GM18520 (cell line): Measurements from ENCODE around the gene ADM5.
"Not testable (repeated sequence)": the region's sequence is repeated elsewhere in the genome, so short reads cannot be mapped to it uniquely, and the experiment has no call there.

ENCODE experiments used
- ATAC-seq: cut with Tn5 transposase; IDR thresholded peaks from one replicate; pipeline ENCODE4 v1.9.1; 2021; ENCODE audit not compliant: unreplicated experiment

The ADM5 gene

DNA sequence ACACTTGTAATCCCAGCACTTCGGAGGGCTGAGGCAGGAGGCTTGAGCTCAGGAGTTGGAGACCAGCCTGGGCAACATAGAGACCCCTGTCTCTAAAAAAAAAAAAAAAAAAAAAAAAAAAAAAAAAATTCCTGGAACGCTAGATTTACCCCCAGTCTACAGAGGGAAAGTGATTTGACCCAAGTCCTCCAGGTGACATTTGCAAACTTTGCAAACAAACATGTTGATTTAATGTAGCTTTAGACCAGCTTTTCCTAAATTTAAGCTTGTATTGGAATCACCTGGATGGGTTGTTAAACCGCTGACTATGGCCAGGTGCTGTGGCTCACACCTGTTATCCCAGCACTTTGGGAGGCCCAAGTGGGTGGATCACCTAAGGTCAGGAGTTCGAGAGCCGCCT lies 10.0 kb downstream of the ADM5 start:
- ATAC-seq, result no peak

DNA sequence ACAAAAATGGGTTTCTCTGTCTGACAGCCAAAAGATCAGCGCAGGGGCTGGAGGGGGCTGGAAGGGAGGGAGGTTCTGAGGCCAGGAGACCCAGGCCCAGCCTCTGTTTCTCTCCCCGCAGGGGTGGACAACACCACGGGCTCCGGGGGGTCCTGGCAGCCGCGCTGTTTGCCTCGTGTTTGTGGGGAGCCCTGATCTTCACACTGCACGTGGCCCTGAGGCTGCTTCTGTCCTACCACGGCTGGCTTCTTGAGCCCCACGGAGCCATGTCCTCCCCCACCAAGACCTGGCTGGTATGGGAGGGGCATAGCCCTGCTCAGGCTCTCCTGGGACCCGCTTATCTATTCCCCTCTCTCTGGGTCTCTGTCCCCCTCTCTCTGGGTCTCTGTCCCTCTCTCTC lies 11.2 kb downstream of the ADM5 start:
- ATAC-seq, result no peak

DNA sequence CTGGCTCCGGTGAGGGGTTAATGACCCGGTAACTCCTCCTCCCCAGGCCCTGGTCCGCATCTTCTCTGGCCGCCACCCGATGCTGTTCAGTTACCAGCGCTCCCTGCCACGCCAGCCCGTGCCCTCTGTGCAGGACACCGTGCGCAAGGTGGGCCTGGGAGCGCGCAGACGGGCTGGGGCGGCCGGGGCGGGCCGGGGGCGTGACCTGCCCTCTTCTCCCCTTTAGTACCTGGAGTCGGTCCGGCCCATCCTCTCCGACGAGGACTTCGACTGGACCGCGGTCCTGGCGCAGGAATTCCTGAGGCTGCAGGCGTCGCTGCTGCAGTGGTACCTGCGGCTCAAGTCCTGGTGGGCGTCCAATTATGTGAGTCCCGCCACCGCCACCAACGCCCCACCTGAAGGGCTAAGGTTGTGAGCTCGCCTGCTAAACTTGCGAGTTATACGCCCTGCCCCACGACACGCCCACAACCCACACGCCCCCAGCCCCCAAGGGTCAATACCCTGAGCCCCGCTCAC lies 11.9 kb downstream of the ADM5 start:
- ATAC-seq, result no peak

DNA sequence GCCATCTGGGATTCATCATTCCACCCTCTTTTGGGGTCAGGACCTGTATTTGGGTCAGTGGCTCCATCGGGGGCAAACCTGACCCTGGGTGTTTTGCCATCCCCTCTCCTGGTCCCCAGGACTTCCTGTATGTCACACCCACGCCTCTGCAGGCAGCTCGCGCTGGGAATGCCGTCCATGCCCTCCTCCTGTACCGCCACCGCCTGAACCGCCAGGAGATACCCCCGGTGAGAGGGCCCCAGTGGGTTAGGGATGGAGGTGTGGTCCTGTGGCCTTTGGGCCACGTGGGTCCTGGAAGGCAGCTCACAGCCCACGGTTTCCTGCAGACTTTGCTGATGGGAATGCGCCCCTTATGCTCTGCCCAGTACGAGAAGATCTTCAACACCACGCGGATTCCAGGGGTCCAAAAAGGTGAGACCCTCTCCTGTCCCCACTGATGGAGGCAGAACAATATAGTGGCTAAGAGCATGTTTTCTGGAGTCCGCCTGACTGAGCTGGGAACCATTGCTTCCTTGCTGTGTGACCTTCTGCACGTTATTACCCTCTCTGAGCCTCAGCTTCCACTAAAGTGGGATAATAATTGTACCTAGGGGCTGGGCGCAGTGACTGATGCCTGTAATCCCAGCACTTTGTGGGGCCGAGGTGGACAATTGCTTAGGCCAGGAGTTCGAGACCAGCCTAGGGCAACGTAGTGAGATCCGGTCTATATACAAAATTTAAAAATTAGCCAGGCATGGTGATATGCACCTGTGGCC lies 15.7 kb downstream of the ADM5 start:
- no peak for ATAC-seq

DNA sequence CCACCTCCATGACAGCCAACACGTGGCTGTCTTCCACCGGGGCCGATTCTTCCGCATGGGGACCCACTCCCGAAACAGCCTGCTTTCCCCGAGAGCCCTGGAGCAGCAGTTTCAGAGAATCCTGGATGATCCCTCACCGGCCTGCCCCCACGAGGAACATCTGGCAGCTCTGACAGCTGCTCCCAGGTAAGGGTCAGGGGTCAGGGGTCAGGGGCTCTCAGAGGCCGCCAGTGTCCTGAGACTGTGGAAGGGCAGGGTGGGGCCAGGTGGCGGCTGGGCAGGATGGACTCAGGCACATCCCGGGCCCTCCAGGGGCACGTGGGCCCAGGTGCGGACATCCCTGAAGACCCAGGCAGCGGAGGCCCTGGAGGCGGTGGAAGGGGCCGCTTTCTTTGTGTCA lies 16.5 kb downstream of the ADM5 start:
- ATAC-seq, result no peak

DNA sequence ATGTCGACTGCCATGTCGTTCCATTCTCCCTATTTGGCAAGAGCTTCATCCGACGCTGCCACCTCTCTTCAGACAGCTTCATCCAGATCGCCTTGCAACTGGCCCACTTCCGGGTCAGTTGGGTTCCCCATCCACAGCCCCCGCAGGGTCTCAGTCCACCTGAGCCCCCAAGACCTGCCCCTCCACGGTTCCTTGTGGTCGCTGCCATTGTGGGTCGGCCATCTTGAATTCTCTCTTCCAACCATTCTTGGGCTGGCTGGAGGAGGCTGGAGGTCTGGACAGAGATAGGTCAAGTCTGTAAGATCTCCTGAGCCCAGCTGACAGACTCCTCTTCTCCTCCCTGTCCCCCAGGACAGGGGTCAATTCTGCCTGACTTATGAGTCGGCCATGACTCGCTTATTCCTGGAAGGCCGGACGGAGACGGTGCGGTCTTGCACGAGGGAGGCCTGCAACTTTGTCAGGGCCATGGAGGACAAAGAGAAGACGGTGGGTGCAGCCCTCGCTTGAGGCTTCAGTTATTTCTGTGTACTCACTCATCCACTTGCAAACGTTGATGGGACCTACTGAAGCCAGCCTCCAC lies 21.1 kb downstream of the ADM5 start:
- no peak for ATAC-seq

DNA sequence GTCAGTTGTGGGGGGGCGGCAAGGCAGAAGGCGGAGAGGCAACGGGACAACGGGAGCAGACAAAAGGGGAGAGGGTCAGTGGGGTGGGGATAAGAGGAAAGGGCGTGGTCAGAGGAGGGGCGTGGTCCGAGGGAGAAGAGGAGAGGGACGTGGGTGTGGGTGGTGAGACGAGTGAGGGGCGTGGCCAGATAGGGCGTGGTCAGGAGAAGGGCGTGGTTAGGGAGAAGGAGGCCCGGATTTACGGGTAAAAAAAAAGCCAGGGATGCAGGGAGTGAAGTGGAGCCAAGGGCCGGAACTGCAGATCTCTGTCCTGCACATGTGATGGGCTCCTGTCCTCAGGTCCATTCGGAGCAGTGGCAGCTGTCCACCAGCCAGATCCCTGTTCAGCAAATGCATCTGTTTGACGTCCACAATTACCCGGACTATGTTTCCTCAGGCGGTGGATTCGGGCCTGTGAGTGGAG lies 23.0 kb downstream of the ADM5 start:
- no peak for ATAC-seq

DNA sequence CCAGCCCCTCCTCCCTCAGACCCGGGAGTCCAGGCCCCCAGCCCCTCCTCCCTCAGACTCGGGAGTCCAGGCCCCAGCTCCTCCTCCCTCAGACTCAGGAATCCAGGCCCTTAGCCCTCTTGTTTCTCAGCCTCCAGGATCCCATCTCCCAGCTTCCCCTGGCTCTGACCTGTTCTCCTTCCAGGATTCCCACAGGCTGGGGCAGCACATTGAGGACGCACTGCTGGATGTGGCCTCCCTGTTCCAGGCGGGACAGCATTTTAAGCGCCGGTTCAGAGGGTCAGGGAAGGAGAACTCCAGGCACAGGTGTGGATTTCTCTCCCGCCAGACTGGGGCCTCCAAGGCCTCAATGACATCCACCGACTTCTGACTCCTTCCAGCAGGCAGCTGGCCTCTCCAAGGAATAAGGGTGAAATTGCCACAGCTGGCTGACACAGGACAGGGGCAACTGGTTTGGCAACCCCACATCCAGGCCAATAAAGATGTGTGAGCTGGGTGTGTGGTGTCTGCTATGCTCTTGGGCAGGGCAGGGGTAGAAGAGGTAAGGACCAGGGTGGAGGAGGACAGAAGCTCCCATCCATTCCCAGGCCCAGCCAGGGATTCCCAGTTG lies 23.9 kb downstream of the ADM5 start:
- ATAC-seq, result no peak

DNA sequence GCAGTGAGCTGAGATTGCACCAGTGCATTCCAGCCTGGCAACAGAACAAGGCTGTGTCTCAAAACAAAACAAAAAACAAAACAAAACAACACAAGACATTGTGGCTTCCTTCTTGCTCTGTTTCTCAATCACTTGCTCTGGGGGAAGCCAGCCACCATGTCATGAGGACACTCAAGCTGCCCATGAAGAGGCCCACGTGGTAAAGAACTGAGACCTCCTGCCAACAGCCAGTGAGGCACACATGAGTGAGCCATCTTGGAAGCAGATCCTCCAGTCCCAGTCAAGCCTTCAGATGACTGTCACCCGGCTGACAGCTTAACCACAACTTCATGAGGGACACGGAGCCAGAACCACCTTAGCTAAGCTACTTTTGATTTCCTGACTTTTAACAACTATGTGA lies 26.8 kb downstream of the ADM5 start:
- no peak for ATAC-seq

DNA sequence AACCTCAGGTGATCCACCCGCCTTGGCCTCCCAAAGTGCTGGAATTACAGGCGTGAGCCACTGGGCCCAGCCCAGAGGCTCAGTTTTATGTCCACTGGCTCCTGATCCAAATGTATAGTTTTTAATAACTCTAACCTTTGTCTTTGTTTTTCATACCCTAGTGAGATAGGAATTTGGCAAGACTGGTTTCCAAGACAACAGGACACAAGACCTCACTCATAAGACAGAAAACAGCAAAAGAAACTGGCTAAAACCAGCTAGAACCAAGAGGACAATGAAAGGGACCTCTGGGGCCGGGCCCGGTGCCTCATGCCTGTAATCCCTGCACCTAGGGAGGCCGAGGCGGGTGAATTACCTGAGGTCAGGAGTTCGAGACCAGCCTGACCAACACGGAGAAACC lies 29.1 kb downstream of the ADM5 start:
- ATAC-seq, result no peak

DNA sequence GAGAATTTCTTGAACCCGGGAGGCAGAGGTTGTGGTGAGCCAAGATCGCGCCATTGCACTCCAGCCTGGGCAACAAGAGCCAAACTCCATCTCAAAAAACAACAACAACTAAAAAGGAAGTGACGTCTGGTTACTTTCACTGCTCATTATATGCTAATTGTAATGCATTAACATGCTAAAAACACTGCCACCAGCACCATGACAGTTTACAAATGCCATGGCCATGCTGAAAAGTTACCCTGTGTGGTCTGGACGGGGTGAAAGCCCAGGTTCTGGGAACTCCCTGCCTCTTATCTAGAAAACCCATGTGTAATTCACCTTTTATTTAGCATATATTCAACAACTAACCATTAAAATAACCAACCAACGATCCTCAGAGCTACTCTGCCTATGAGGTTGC lies 29.6 kb downstream of the ADM5 start:
- no peak for ATAC-seq

DNA sequence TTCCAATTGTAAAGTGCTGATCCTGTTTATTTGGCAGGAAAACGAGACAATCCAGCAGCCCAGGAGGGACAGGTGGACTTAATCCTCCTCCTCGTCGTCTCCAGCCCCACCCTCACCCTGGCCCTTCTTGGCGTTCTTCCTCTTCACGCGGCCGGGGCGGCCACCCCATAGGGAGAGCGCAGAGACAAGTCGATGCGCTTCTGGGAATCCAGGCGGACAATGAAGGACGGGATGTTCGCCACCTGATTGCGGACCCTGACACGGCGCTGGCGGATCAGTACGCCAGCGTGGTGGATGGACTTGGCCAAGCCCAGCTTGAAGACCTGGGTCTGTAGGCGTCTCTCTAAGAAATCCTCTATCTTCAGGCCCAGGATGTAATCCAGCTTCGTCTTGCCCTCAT lies 30.0 kb downstream of the ADM5 start:
- not testable (repeated sequence) for ATAC-seq

DNA sequence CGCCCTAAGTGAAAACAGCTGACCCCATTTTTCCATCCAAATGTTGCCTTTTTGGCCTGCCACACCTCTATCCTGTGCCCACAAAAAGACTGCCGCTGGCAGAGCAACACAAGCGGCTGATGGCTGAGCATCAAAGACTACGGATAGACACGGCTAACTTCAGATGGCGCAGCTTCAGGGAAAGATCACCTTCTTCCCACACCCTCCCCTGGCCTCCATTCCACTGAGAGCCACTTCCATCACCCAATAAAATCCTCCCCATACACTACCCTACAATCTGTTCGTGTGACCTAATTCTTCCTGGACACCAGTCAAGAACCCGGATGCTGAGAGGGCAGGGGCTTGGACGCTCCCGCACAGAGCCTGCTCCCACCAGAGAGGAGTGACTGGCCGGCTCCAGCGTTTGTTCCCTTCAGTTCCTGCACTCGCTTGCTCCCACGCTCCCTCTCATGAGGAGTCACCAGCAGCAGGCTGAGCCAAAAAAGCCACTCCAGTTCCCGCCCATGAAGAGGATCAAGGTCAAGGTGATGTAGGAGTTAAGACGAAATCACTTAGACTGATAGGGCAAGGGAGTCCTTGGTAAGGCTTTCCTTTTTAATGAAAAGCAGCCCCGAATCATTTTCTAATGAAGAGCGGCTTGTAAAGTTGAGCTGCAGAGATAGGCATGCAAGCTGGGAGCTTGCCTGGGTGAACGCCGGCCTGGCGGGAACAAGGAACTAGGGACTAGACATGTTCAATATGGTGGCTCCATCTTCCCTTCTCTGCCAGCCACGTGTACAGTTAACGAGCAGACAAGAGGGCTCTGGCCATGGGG lies 38.0 kb downstream of the ADM5 start:
- ATAC-seq, result no peak

DNA sequence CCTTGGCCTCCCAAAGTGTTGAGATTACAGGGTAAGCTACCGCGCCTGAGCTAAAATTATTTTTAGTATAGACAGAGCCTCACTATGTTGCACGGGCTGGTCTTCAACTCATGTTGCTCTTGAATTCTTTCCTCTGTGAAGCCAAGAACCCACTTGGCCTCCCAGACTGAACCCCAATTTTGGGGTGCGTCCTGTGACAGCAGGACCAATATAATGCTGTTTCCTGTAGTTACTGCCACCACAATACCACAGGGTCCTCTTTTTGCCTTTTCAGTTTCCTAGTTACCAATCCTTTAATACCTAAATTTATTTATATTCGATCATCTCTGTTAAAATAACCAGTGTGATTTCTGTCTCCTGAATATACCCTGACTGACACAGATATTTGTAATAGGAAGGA lies 40.8 kb downstream of the ADM5 start:
- no peak for ATAC-seq

DNA sequence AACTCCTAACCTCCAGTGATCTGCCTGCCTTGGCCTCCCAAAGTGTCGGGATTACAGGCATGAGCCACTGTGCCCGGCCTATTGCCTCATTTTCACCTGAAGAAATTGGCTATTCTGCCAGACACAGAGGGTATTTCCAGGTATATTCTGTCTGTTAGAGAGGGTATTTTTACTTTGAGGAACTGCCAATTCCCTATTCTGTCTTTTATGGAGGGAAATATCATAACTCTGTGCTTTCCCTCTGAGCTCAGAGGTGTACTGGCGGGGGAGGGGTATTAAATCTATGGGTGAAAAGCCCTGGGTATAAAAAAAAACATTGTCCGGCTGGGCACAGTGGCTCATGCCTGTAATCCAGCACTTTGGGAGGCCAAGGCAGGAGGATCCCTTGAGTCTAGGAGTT lies 48.9 kb downstream of the ADM5 start:
- no peak for ATAC-seq

DNA sequence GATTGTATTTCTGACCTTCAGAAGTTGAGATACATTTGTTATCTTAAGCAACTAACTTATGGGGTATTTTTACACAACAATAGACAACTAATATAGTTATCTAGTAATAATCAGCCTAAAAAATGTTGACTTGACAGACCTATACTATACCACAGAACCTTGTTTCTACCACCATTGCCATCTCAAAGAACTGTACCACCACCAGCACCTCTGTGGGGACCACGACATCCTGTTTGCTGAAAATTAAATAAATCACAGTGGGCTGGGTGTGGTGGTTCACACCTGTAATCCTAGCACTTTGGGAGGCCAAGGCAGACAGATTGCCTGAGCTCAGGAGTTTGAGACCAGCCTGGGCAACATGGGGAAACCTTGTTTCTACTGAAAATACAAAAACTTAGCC lies 49.7 kb downstream of the ADM5 start:
- ATAC-seq, result no peak

DNA sequence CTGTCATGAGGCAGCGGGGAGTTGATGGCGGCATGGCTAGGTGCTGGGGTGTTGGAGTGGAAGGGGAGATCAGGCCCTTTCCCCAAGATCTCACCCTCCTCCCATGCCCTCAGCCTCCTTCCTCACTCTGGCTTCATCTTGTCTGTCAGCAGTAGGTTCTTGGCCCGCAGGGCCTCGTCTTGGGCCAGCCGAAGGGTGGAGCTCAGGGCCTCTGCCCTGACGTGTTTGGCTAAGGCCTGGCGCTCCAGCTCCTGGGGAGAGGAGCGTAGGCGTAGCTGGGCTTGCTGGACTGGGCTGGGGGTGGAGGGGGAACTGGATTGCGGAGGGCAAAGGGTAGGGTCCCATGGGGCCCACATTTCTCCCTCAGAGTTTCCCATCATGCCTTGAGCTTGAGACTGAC lies 50.5 kb downstream of the ADM5 start:
- no peak for ATAC-seq
